HepG2 (cell line): ENCODE data around the gene FAM83D. TPM values are rescaled to one million over a fixed set of nuclear protein-coding genes. Genes with fewer than 3 reads are reported as not detected.
A peak's percentile ranks its signal among the peaks of the same experiment; 100 is the strongest.

ENCODE experiments used
- CCDC6 ChIP-seq: sonication (generic); formaldehyde crosslinking; IDR thresholded peaks from 2 replicates; pipeline ENCODE4 v1.8.1; 2022; ENCODE audit warnings: mild to moderate bottlenecking, missing genetic modification reagents, moderate library complexity
- GATAD2A ChIP-seq: IDR thresholded peaks from 2 replicates; pipeline ENCODE4 v1.6.1; 2016
- HNF1A ChIP-seq, 2 experiments: sonication (generic) in 1 of 2; formaldehyde crosslinking in 1 of 2; IDR thresholded peaks; 2 replicates each; pipeline versions ENCODE4 v1.4.0 to v1.6.1; 2016 to 2020; ENCODE audit warnings: borderline replicate concordance in 1 of 2, low read depth in 1 of 2, mild to moderate bottlenecking in 1 of 2, missing genetic modification reagents in 1 of 2
- RCOR2 ChIP-seq: IDR thresholded peaks from 2 replicates; pipeline ENCODE4 v1.6.1; 2016; ENCODE audit warnings: missing biosample characterization, missing genetic modification reagents
- RNF2 ChIP-seq: fragments of 450-650 bp; conservative IDR thresholded peaks from 2 replicates; pipeline ENCODE4 v1.6.1; 2016; ENCODE audit warnings: low read depth
- SNAPC2 ChIP-seq: sonication (generic); formaldehyde crosslinking; IDR thresholded peaks from 2 replicates; pipeline ENCODE4 v1.8.1; 2022; ENCODE audit warnings: mild to moderate bottlenecking, missing genetic modification reagents
- TCF12 ChIP-seq, 2 experiments: fragments of 450-650 bp in 1 of 2; sonication (generic) in 1 of 2; formaldehyde crosslinking in 1 of 2; IDR thresholded peaks; 2 replicates each; pipeline versions ENCODE4 v1.6.1 to v1.8.0; 2017 to 2022; ENCODE audit warnings: antibody characterized with exemption in 1 of 2, mild to moderate bottlenecking in 1 of 2, missing genetic modification reagents in 1 of 2, moderate library complexity in 1 of 2
- THYN1 ChIP-seq: sonication (generic); formaldehyde crosslinking; IDR thresholded peaks from 2 replicates; pipeline ENCODE4 v1.8.1; 2023; ENCODE audit warnings: low read depth, mild to moderate bottlenecking, moderate library complexity, missing genetic modification reagents, borderline replicate concordance
- ZBTB46 ChIP-seq: sonication (generic); formaldehyde crosslinking; IDR thresholded peaks from 2 replicates; pipeline ENCODE4 v1.4.0; 2020; ENCODE audit warnings: mild to moderate bottlenecking, missing genetic modification reagents, borderline replicate concordance
- ZC3H13 ChIP-seq: sonication (generic); formaldehyde crosslinking; IDR thresholded peaks from 2 replicates; pipeline ENCODE4 v1.8.1; 2023; ENCODE audit warnings: mild to moderate bottlenecking, missing genetic modification reagents, moderate library complexity
- ZKSCAN1 ChIP-seq: fragments of 150-350 bp; IDR thresholded peaks from 2 replicates; pipeline ENCODE4 v1.6.1; 2014; ENCODE audit warnings: low read length
- ZNF20 ChIP-seq: sonication (generic); formaldehyde crosslinking; IDR thresholded peaks from 2 replicates; pipeline ENCODE4 v1.4.0; 2020; ENCODE audit warnings: mild to moderate bottlenecking, moderate library complexity, missing genetic modification reagents
- ZNF264 ChIP-seq: sonication (generic); formaldehyde crosslinking; IDR thresholded peaks from 2 replicates; pipeline ENCODE4 v1.4.0; 2020; ENCODE audit warnings: missing genetic modification reagents
- ZNF33A ChIP-seq: sonication (generic); formaldehyde crosslinking; IDR thresholded peaks from 2 replicates; pipeline ENCODE4 v1.5.1; 2020; ENCODE audit warnings: missing genetic modification reagents, mild to moderate bottlenecking, moderate library complexity, borderline replicate concordance
- ZNF367 ChIP-seq: sonication (generic); formaldehyde crosslinking; IDR thresholded peaks from 2 replicates; pipeline ENCODE4 v1.4.0; 2020; ENCODE audit warnings: missing genetic modification reagents, borderline replicate concordance
- ZNF589 ChIP-seq: sonication (generic); formaldehyde crosslinking; conservative IDR thresholded peaks from 2 replicates; pipeline ENCODE4 v1.8.0; 2022; ENCODE audit warnings: mild to moderate bottlenecking, moderate library complexity, missing genetic modification reagents
- ZNF713 ChIP-seq: sonication (generic); formaldehyde crosslinking; IDR thresholded peaks from 2 replicates; pipeline ENCODE4 v1.4.0; 2020; ENCODE audit warnings: mild to moderate bottlenecking, missing genetic modification reagents
- polyA plus RNA-seq, 8 experiments: library from polyadenylated mRNA; depleted of rRNA in 3 of 8; stranded (reverse) in 7 of 8; unstranded in 1 of 8; fragments of >200 nt; fragmentation: Illumina TruSeq in 4 of 8; extraction: Trizol in 4 of 8; gene quantifications; 2 replicates each; pipeline versions ENCODE4 v1.2.1 to v1.2.3, GENCODE V29; 2011 to 2016; ENCODE audit warnings: low read depth in 4 of 8, missing spikeins in 1 of 8, mixed read lengths in 1 of 8; ENCODE audit not compliant: insufficient read depth in 1 of 8
- total RNA-seq, 5 experiments: library from RNA; depleted of rRNA; stranded (reverse); fragments of >200 nt; fragmentation: Illumina TruSeq; extraction: Trizol; gene quantifications; 2 replicates each; pipeline ENCODE4 v1.2.3, GENCODE V29; 2016; ENCODE audit warnings: low read depth in 1 of 5

FAM83D gene
- total and polyA plus RNA-seq, 2 of the 13 experiments (the other 11 are each of a cell fraction or from before 2014, with no cell fraction given): 51.4 to 64.0 TPM

- TF ChIP-seq RNF2: no peak
- 0 out of 2 replicates have a peak, but pooled peaks have one; percentile 3 for TF ChIP-seq GATAD2A (CRISPR knock-in tag)
- peak; percentile 84; the same call in 1 of the 2 replicates for TF ChIP-seq SNAPC2 (CRISPR knock-in tag)
- TF ChIP-seq HNF1A (IDR thresholded peaks at IDR 0.05; ENCODE audit: low read depth): no peak
- TF ChIP-seq HNF1A (CRISPR knock-in tag; IDR thresholded peaks at IDR 0.05; ENCODE audit: borderline replicate concordance): no peak
- TF ChIP-seq ZKSCAN1: no peak
- TF ChIP-seq ZNF33A (CRISPR knock-in tag): peak; percentile 84; the same call in 1 of the 2 replicates
- TF ChIP-seq TCF12 (IDR thresholded peaks at IDR 0.05): no peak
- no peak for TF ChIP-seq TCF12 (CRISPR knock-in tag; IDR thresholded peaks at IDR 0.05)
- no peak for TF ChIP-seq ZC3H13
- TF ChIP-seq ZNF589 (CRISPR knock-in tag): no peak
- 0 out of 2 replicates have a peak, but pooled peaks have one; percentile 12 for TF ChIP-seq CCDC6 (CRISPR knock-in tag)
- no peak for TF ChIP-seq ZNF713 (CRISPR knock-in tag)
- peak; percentile 2; the same call in 1 of the 2 replicates for TF ChIP-seq RCOR2 (CRISPR knock-in tag)
- 0 out of 2 replicates have a peak, but pooled peaks have one; percentile 21 for TF ChIP-seq ZNF264 (CRISPR knock-in tag)
- peak; percentile 77; the same call in 1 of the 2 replicates for TF ChIP-seq THYN1 (CRISPR knock-in tag)
- TF ChIP-seq ZNF20 (CRISPR knock-in tag): peak; percentile 21; the same call in 1 of the 2 replicates
- no peak for TF ChIP-seq ZBTB46 (CRISPR knock-in tag)
- TF ChIP-seq ZNF367 (CRISPR knock-in tag): no peak
Observed at GRCh38 chr20:38962928-38963401, 36.7 kb downstream of the FAM83D start (continued).
